HG03565 (cell line): ENCODE measurements around the gene WDR59.
"Not testable (repeated sequence)": the region's sequence is repeated elsewhere in the genome, so short reads cannot be mapped to it uniquely, and the experiment has no call there.

Experiments
- ATAC-seq: cut with Tn5 transposase; IDR thresholded peaks from one replicate; pipeline ENCODE4 v1.9.1; 2021; ENCODE audit warnings: mild to moderate bottlenecking, moderate library complexity; ENCODE audit not compliant: unreplicated experiment

WDR59 gene, protein sequence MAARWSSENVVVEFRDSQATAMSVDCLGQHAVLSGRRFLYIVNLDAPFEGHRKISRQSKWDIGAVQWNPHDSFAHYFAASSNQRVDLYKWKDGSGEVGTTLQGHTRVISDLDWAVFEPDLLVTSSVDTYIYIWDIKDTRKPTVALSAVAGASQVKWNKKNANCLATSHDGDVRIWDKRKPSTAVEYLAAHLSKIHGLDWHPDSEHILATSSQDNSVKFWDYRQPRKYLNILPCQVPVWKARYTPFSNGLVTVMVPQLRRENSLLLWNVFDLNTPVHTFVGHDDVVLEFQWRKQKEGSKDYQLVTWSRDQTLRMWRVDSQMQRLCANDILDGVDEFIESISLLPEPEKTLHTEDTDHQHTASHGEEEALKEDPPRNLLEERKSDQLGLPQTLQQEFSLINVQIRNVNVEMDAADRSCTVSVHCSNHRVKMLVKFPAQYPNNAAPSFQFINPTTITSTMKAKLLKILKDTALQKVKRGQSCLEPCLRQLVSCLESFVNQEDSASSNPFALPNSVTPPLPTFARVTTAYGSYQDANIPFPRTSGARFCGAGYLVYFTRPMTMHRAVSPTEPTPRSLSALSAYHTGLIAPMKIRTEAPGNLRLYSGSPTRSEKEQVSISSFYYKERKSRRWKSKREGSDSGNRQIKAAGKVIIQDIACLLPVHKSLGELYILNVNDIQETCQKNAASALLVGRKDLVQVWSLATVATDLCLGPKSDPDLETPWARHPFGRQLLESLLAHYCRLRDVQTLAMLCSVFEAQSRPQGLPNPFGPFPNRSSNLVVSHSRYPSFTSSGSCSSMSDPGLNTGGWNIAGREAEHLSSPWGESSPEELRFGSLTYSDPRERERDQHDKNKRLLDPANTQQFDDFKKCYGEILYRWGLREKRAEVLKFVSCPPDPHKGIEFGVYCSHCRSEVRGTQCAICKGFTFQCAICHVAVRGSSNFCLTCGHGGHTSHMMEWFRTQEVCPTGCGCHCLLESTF

DNA sequence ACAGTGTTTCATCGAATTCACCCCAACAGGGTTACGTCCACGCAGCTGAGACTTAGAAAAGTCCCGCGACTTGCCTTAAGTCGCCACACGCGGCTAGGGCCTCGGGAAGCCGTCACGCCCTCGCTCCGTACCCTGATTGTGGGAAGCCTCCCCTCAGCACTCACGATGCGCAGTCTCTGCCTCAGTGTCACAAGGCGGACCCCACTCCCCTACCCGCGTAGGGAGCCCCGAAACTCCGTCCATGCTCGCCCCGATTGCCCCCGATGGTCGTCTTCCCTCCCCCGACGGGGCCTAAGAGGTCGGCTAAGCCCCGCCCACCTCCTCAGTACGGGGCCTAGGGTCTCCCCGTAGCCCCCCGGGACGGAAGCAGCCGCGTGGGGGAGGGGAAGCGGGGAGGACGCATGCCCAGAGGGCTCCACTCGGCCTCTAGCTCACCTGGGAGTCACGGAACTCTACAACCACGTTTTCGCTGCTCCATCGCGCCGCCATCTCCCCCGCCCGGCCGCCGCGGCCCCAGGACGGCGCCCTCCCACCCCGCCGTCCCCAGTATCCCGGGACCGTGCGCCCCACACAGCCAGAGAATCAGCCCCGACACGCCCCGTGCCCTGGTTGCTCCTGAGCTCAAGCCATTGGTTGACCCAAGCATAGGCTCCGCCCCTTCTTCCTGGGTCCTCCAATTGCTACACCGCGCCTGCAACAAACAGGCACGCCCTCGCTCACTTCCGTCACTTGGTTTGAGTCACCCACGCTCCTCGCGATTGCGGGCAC, at the start of gene WDR59:
Gene WDR59 (minus strand): TSS at position 595 of the 768 bp plus-strand sequence. CDS start 106 bp downstream, at position 489.
- peak; percentile 99 for ATAC-seq

DNA sequence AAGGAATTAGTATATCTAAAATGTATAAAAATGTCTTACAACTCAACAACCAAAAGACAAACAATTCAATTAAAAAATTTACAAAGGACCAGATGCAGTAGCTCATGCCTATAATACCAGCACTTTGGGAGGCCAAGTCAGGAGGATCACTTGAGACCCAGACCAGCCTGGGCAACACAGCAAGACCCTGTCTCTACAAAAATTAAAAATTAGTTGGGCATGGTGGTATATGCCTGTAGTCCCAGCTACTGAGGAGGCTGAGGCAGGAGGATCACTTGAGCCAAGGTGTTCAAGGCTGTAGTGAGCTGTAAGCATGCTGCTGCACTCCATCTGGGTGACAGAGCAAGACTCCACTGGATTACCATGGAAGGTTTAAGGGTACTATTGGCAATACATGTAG, 47.7 kb upstream of the WDR59 start:
- ATAC-seq: no peak

GRCh38 chr16:75029854-75030253, 44.9 kb upstream of the WDR59 start:
- ATAC-seq: no peak

DNA sequence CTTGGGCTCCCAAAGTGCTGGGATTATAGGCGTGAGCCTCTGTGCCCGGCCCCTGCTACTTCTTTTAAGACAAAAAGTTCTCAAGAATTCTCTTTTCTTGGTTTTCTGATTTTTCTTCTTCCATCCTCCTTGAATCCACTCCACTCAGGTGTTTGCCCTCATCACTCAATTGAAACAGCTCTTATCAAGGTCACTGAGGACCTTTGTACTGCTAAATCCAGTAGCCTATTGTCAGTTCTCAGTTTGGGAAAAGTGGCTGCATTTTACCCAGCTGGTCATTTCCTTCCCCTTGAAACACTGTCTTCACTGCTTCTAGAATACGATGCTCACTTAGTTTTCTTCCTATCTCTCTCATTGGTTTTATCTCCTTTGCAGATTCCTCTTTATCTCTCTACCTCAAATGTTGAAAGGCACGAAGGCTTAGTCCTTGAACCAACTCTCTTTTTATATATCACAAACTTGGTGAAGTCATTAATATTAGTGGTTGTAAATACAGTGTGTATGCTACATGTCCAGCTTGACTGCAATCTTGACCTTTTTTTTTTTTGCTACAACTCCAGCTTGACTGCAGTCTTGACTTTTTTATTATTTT, 43.7 kb upstream of the WDR59 start:
- ATAC-seq: no peak

DNA sequence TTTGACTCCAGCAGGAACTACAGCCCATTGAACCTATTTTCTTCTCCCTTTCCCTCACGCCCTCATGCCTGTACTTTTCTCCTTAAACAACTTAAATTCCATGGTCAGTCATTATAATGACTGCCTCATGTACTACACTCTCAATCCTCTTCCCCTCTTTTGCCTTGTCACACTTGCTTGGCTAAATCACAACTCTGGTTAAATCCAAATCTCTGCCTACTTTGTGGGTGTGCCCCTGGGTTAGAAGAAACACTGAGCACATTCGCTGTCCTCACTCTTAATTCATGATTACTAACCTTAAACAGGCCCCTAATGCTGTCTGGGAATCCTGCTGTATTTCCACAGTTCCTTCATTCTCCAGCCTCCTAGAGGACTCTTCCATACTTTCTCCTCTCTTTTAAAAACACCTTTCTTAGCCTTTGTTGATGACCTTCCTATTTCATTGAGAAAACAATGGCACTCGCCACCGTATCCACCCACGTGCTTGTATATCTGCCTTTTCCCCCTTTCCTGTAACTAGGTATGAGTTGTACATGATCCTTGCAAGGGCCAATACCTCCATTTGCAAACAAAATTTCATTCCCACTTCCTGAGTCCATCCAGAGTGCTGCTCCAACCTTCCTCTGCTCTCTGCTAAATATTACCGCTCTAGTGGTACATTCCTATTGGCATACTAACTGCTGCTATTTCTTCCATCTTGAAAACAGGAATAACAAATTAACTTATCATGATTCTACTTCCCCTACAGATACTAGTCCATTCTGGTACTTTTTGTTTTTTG, 42.8 kb upstream of the WDR59 start:
- no peak for ATAC-seq

DNA sequence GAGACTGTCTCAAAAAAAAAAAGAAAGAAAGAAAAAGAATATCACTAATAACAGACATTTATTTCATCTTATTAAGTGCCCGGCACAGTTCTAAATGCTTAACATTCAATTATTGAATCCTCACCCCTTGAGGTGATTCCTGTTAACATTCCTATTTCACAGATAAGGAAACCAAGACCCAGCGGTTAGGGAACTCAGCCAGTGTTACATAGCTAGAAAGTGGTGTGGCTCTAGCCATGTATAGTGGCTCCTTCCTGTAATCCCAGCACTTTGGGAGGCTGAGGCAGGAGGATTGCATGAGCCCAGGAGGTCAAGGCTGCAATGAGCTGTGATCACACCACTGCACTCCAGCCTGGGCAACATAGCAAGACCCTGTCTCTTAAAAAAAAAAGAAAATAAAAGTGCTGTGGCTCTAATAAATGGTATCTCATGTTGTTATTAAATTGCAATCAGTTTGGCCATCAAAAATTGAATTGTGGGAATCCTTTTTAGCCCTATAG, 42.0 kb upstream of the WDR59 start:
- ATAC-seq: no peak

- not testable (repeated sequence) for ATAC-seq
Observed at GRCh38 chr16:75026239-75026891, 41.4 kb upstream of the WDR59 start.

DNA sequence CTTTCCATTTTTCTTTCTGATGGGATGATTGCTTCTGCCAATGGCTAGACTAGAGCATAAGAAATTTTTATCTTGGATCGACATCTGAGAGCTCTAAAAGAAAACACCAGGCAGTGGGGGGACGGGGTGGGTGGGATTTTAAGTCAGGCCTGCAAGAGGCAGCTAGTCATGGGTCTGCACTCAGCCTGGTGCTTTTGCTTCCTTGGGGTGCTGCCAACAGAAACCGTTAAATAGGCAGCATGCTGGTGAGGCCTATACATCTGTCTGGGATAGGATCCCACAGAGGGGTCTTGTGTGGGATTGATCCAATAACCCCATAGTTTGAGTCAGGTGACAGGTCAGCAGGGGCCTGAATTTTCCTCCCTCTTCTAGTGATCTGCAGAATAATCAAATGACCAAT, 40.8 kb upstream of the WDR59 start:
- ATAC-seq: no peak

DNA sequence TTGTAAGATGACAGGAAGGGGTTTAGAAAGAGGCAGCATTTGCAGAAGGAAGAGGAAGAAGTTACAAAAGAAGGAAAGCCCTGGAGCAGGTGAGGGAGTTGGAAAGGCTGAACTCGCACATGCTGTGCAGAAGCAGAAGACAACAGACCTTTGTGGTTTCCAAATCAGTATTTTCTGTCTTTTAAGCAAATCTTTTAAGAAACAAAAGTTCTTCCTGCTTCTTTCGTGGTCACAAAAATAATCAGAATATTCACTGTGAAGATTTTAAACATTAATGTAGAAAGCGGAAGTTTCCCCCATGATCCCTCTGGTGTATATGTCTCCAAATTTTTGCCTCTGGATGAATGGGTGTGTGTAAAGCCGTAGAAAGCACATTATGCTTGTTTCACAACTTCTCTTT, 39.7 kb upstream of the WDR59 start:
- no peak for ATAC-seq

DNA sequence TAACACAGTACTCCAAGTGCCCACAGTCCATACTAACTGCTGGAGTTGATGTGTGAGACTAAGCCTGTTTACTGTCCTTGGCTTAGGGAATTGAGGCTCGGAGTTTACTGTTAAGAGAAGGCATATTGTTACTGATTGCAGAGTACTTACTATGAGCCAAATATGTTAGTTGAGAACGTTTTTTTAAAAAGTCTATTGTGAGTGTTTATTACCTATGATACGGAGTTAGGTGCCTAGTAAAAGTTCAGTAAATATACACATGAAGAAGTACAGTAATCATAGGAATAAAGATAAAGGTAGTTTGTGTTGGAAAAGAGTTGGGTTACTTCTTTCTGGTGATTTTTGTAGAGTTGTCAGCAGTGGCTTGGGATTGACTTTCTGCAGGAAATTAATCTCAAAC, 39.3 kb upstream of the WDR59 start:
- no peak for ATAC-seq

- no peak for ATAC-seq
Observed at GRCh38 chr16:75023009-75023408, 38.1 kb upstream of the WDR59 start.

DNA sequence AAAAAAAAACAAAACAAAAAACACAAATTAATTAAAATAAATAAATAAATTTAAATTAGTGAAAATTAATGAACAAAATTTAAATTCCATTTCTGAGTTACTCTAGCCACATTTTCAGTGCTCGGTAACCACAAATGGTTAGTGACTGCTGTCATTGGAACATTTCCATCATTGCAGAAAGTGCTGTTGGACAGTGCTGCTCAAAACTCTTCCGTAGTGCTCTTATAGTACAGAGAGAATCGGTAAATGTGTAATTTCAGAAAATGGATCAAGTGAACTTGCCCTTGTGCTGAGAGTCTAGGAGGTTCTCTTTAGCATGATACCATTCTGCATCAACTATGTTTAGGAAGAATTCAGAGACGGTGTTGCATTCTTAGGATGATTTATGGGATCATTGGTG, 37.6 kb upstream of the WDR59 start:
- ATAC-seq: no peak

DNA sequence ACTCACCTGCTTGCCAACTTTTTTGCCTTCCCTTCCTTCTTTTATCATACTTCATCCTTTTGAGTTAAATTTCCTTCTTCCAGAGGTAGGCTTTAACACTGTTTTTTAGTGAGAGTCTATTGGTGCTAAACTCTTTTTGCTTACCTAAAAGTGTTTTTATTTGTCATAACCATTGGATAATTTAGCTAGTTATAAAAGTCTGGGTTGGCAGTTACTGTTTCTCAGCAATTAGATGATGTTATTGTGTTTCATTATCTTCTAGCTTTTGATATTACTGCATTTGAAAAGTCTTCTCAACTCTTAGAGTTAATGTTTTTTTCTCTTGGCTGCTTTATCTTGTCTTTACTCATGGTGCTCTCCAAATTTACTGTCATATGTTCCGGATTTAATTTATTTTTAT, 36.5 kb upstream of the WDR59 start:
- no peak for ATAC-seq

DNA sequence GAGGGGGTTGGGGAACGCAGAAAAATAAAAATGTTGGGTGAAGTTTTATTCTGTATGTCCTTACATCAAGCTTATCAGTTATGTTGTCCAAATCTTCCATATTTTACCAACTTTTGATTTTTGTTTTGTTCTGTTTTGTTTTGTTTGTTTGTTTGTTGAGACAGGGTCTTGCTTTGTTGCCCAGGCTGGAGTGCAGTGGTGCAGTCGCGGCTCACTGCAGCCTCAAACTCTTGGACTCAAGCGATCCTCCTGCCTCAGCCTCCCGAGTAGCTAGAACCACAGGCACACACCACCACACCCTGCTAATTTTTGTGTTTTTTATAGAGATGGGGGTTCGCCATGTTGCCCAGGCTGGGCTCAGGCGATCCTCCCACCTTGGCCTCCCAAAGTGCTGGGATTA, 34.7 kb upstream of the WDR59 start:
- ATAC-seq: no peak

GRCh38 chr16:75019007-75019406, 34.1 kb upstream of the WDR59 start:
- ATAC-seq: no peak

- no peak for ATAC-seq
Observed at GRCh38 chr16:75017670-75018525, 33.0 kb upstream of the WDR59 start.

DNA sequence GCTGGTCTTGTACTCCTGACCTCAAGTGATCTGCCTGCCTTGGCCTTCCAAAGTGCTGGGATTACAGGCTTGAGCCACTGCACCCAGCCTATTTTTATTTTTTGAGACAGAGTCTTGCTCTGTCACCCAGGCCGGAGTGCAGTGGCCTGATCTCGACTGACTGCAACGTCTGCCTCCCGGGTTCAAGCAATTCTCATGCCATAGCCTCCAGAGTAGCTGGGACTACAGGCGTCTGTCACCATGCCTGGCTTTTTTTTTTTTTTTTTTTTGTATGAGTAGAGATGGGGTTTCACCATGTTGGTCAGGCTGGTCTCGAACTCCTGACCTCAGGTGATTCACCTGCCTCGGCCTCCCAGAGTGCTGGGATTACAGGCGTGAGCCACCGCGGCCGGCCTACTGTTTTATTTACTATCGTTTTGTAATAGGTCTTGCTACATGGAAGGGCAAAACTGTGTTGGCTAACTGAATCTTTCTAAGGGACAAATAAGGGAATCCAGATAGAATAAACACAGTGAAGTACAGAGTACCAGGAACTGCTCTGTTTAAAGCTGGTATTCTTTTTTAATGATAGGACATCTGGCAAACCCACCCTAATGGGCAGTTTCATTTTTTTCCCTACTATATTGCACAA, 31.6 kb upstream of the WDR59 start:
- ATAC-seq: not testable (repeated sequence)

DNA sequence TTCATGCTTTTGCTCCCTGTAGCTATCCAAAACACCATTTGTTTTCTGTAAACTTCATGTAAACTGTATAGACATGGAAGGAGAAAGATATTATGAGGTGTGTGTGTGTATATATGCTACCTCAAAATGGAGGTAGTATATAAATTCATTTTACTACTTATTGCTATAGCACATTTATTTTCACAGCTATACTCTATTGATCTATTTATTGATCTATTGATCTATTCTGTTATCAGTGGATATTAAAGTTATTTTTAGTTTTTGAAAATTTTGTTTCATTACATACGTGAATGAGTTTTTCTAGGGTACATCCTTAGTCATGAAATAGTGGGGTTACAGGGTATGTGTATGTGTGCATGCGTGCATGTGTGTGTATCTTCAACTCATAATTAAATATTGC, 29.4 kb upstream of the WDR59 start:
- no peak for ATAC-seq
